ENCODE measurements around the gene PSORS1C2. TPM values are rescaled to one million over a fixed set of nuclear protein-coding genes. Genes with fewer than 3 reads are reported as not detected.

Gene PSORS1C2
- total and polyA plus RNA-seq, 2 donors (not counting 1 experiment from before 2014, with no cell fraction given): not detected

DNA sequence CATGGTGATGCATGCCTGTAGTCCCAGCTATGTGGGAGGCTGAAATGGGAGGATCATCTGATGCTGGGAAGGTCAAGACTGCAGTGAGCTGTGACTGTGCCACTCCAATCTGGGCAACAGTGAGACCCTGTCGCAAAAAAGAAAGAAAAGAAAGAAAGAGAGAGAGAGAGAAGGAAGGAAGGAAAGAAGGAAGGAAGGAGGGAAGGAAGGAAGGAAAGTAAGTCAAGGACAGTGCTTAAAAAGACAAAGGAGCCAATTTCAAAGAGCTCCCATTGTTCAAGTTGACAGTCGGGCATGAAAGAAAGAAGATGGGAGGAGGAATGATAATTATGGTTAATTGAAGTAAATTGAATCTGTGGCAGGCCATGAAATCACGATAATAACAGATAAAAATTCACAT is 42.7 kb downstream of the PSORS1C2 start:
- Histone ChIP-seq H3K27ac (ENCODE audit: insufficient read depth, low read length) (no peak overlapping the region), H3K36me3 (ENCODE audit: control insufficient read depth, insufficient read depth, low read length) (no peaks in the 10 kb centered on the region)
- no peak for TF ChIP-seq EZH2 (IDR thresholded peaks at IDR 0.05; ENCODE audit: low read length, missing control alignments)

DNA sequence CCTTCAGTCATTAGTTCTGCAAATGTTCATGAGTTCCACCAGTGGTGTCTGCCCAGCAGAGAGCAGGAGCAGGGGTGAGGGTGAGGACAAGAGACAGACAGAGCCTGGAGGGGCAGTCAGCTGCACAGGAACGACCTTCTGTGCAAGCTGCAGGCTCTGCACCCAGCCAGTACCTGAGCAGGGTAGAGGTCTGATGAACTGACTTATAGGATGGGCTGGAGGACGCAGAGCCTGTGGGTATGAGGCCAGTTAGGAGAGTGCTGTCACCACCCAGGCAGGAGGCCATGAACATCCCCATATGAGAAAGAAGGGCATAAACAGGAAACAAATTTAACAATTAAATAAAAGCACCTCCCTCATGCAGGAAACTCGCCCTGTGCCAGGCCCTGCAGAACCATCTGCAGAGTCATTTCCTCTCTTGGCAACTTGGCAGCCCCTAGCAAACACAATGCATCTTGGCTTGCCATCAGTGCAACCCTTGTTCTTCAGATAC is 44.4 kb downstream of the PSORS1C2 start:
- H3K27ac ChIP-seq (ENCODE audit: insufficient read depth, low read length): no peak overlapping the region
- no peak for DNase-seq (ENCODE audit: low read depth in 2 of 2)

More for the DNA sequence above, 42.7 kb downstream of the PSORS1C2 start:
- DNase-seq (ENCODE audit: low read depth in 2 of 2): no peak
- H3K4me1 ChIP-seq (ENCODE audit: control insufficient read depth, extremely low read depth, insufficient read depth, low read length): no peaks in the 10 kb centered on the region
- no peaks in the 10 kb centered on the region for H3K79me2 ChIP-seq (ENCODE audit: control insufficient read depth, insufficient read depth, low read length)
- no peaks in the 10 kb centered on the region for H3K9me3 ChIP-seq (ENCODE audit: control insufficient read depth, insufficient read depth, low read depth, low read length)
- H3K4me2 ChIP-seq (ENCODE audit: extremely low read depth, insufficient read depth, low read length): no peak overlapping the region
- no peak overlapping the region for H3K4me3 ChIP-seq (replicated peaks in 1 of 4; ENCODE audit: control extremely low read depth in 1 of 4, insufficient read depth in 1 of 4, low read depth in 3 of 4, low read length in 4 of 4)
- no peak overlapping the region for H3K9ac ChIP-seq (ENCODE audit: insufficient read depth, low read length)
- no peaks in the 10 kb centered on the region for H3K27me3 ChIP-seq (ENCODE audit: control insufficient read depth, insufficient read depth, low read length)
- no peaks in the 10 kb centered on the region for H4K20me1 ChIP-seq (ENCODE audit: control insufficient read depth, extremely low read depth, insufficient read depth, low read length)
- no peak overlapping the region for H2AFZ ChIP-seq (ENCODE audit: low read length)

GRCh38 chr6:31092769-31093505 is 45.9 kb downstream of the PSORS1C2 start:
- Histone ChIP-seq H3K36me3 (ENCODE audit: control insufficient read depth, insufficient read depth, low read length) (no peaks in the 10 kb centered on the region), H3K79me2 (ENCODE audit: control insufficient read depth, insufficient read depth, low read length) (no peaks in the 10 kb centered on the region), H2AFZ (ENCODE audit: low read length) (no peak overlapping the region), H3K4me3 (replicated peaks in 1 of 4; ENCODE audit: control extremely low read depth in 1 of 4, insufficient read depth in 1 of 4, low read depth in 3 of 4, low read length in 4 of 4) (no peak overlapping the region), H3K4me2 (ENCODE audit: extremely low read depth, insufficient read depth, low read length) (no peak overlapping the region), H4K20me1 (ENCODE audit: control insufficient read depth, extremely low read depth, insufficient read depth, low read length) (no peaks in the 10 kb centered on the region), H3K9ac (ENCODE audit: insufficient read depth, low read length) (no peak overlapping the region), H3K4me1 (ENCODE audit: control insufficient read depth, extremely low read depth, insufficient read depth, low read length) (no peaks in the 10 kb centered on the region), H3K27ac (ENCODE audit: insufficient read depth, low read length) (no peak overlapping the region), H3K9me3 (ENCODE audit: control insufficient read depth, insufficient read depth, low read depth, low read length) (no peaks in the 10 kb centered on the region), H3K27me3 (ENCODE audit: control insufficient read depth, insufficient read depth, low read length) (no peaks in the 10 kb centered on the region)
- no peak for DNase-seq (ENCODE audit: low read depth in 2 of 2)
- no peak for TF ChIP-seq EZH2 (IDR thresholded peaks at IDR 0.05; ENCODE audit: low read length, missing control alignments)
- TF ChIP-seq, protein P1, sequence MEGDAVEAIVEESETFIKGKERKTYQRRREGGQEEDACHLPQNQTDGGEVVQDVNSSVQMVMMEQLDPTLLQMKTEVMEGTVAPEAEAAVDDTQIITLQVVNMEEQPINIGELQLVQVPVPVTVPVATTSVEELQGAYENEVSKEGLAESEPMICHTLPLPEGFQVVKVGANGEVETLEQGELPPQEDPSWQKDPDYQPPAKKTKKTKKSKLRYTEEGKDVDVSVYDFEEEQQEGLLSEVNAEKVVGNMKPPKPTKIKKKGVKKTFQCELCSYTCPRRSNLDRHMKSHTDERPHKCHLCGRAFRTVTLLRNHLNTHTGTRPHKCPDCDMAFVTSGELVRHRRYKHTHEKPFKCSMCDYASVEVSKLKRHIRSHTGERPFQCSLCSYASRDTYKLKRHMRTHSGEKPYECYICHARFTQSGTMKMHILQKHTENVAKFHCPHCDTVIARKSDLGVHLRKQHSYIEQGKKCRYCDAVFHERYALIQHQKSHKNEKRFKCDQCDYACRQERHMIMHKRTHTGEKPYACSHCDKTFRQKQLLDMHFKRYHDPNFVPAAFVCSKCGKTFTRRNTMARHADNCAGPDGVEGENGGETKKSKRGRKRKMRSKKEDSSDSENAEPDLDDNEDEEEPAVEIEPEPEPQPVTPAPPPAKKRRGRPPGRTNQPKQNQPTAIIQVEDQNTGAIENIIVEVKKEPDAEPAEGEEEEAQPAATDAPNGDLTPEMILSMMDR (conservative IDR thresholded peaks at IDR 0.05 in 1 of 2, IDR thresholded peaks at IDR 0.05 in 1 of 2; ENCODE audit: low read depth in 1 of 2, low read length in 2 of 2): no peak

More for the DNA sequence above, 44.4 kb downstream of the PSORS1C2 start:
- Histone ChIP-seq H3K9me3 (ENCODE audit: control insufficient read depth, insufficient read depth, low read depth, low read length) (no peaks in the 10 kb centered on the region), H3K36me3 (ENCODE audit: control insufficient read depth, insufficient read depth, low read length) (no peaks in the 10 kb centered on the region), H3K4me3 (replicated peaks in 1 of 4; ENCODE audit: control extremely low read depth in 1 of 4, insufficient read depth in 1 of 4, low read depth in 3 of 4, low read length in 4 of 4) (no peak overlapping the region), H2AFZ (ENCODE audit: low read length) (no peak overlapping the region), H3K4me1 (ENCODE audit: control insufficient read depth, extremely low read depth, insufficient read depth, low read length) (no peaks in the 10 kb centered on the region), H3K4me2 (ENCODE audit: extremely low read depth, insufficient read depth, low read length) (no peak overlapping the region), H3K9ac (ENCODE audit: insufficient read depth, low read length) (no peak overlapping the region), H3K79me2 (ENCODE audit: control insufficient read depth, insufficient read depth, low read length) (no peaks in the 10 kb centered on the region), H4K20me1 (ENCODE audit: control insufficient read depth, extremely low read depth, insufficient read depth, low read length) (no peaks in the 10 kb centered on the region), H3K27me3 (ENCODE audit: control insufficient read depth, insufficient read depth, low read length) (no peaks in the 10 kb centered on the region)
- TF ChIP-seq EZH2 (IDR thresholded peaks at IDR 0.05; ENCODE audit: low read length, missing control alignments): no peak
- TF ChIP-seq, protein P1 (conservative IDR thresholded peaks at IDR 0.05 in 1 of 2, IDR thresholded peaks at IDR 0.05 in 1 of 2; ENCODE audit: low read depth in 1 of 2, low read length in 2 of 2): no peak

Data from fibroblast of lung (primary cell).